Activated B cell treated with CpG ODN at 0.5 μM for 24 hours (primary cell): Measurements from ENCODE around the gene VCL. TPM values are rescaled to one million over a fixed set of nuclear protein-coding genes. Genes with fewer than 3 reads are reported as not detected.
A peak's percentile ranks its signal among the peaks of the same experiment; 100 is the strongest.
"Not testable (repeated sequence)": the region's sequence is repeated elsewhere in the genome, so short reads cannot be mapped to it uniquely, and the experiment has no call there.

ENCODE experiments used
- ATAC-seq: fragments of 200-7000 bp; cut with Tn5 transposase; one replicate; pipeline ENCODE4 v1.10.0; 2021; ENCODE audit warnings: low read depth, mild to moderate bottlenecking, moderate library complexity
- CTCF ChIA-PET: fragments of 350-600 bp; sonication (Branson Sonifier 250); formaldehyde crosslinking; loops from one replicate; lab custom pipeline; 2021; ENCODE audit warnings: antibody characterized with exemption; lab: Charles Lee
- POLR2A ChIA-PET: fragments of 350-600 bp; sonication (Branson Sonifier 250); formaldehyde crosslinking; loops from one replicate; lab custom pipeline; 2021; ENCODE audit warnings: antibody characterized with exemption; lab: Charles Lee
- DNase-seq: peaks from one replicate; pipeline ENCODE4 v3.0.0; 2022
- H3K27ac Mint-ChIP-seq: one replicate; pipeline ENCODE4 v1.8.0; 2020; ENCODE audit warnings: mixed read lengths
- H3K27me3 Mint-ChIP-seq: one replicate; pipeline ENCODE4 v1.8.0; 2021; ENCODE audit warnings: mixed read lengths
- H3K36me3 Mint-ChIP-seq: one replicate; pipeline ENCODE4 v1.8.0; 2021; ENCODE audit warnings: low read depth, mixed read lengths
- H3K4me1 Mint-ChIP-seq: one replicate; pipeline ENCODE4 v1.8.0; 2021; ENCODE audit warnings: mixed read lengths
- H3K4me3 Mint-ChIP-seq: one replicate; pipeline ENCODE4 v1.8.0; 2020; ENCODE audit warnings: mild to moderate bottlenecking, mixed read lengths
- H3K9me3 Mint-ChIP-seq: one replicate; pipeline ENCODE4 v1.8.0; 2020; ENCODE audit warnings: mixed read lengths
- intact Hi-C: fragments of 100-400 bp; cut with micrococcal nuclease; formaldehyde crosslinking; loops from one replicate; pipeline ENCODE4 v1.15.1; 2024
- total RNA-seq: library from RNA; stranded (reverse); gene quantifications from 2 replicates; pipeline ENCODE4 v1.2.3, GENCODE V29; 2022
- TF ChIP-seq, protein P1 (sequence below): fragments of 200-600 bp; IDR thresholded peaks from one replicate; pipeline ENCODE4 v1.8.0; 2022; ENCODE audit warnings: antibody characterized with exemption, mild to moderate bottlenecking

The VCL gene
- total RNA-seq, 1 donor from 2014 or later: 21.3 TPM

DNA sequence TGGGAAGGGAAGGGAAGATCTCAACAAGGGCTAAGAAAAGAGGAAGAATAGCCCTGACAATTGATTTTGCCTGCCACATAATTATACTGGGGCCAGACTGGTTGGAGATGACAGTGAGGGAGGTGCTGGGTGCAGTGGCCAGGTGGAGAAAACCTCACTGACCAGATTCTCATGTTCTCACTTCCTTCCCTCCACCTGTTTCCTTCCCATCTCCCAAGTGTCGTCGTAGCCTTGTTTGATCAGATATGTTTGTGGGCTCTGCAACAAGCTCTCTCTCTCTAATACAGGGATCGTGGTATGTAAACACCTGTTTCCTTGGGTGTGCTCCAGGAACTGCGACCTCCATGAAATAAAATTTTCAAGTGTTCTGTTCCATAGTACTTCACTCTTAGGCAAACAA, 60.2 kb downstream of the VCL start:
- Mint-ChIP-seq H3K4me1 (peaks cover 24% of the 10 kb centered on the region), H3K27ac (no peak overlapping the region), H3K36me3 (peaks cover 2% of the 10 kb centered on the region), H3K27me3 (no peaks in the 10 kb centered on the region), H3K4me3 (peak overlapping the region; percentile 22), H3K9me3 (no peaks in the 10 kb centered on the region)
- intact Hi-C loops: loop anchor here (1.0 to 5.0 kb wide), 3 partner anchors 101 to 209 kb away; no protein-coding TSS in a partner anchor
- CTCF ChIA-PET: interaction anchor here (1.0 to 1.4 kb wide), 9 partner anchors 20 to 1178 kb away, joined by 3 to 8 read pairs (median 4); partner anchors contain the start of gene COMTD1
- POLR2A ChIA-PET: interaction anchor here (0.5 to 0.9 kb wide), 2 partner anchors 22 to 150 kb away, joined by 3 to 7 read pairs; no protein-coding TSS in a partner anchor
- ATAC-seq: no peak
- TF ChIP-seq, protein P1, sequence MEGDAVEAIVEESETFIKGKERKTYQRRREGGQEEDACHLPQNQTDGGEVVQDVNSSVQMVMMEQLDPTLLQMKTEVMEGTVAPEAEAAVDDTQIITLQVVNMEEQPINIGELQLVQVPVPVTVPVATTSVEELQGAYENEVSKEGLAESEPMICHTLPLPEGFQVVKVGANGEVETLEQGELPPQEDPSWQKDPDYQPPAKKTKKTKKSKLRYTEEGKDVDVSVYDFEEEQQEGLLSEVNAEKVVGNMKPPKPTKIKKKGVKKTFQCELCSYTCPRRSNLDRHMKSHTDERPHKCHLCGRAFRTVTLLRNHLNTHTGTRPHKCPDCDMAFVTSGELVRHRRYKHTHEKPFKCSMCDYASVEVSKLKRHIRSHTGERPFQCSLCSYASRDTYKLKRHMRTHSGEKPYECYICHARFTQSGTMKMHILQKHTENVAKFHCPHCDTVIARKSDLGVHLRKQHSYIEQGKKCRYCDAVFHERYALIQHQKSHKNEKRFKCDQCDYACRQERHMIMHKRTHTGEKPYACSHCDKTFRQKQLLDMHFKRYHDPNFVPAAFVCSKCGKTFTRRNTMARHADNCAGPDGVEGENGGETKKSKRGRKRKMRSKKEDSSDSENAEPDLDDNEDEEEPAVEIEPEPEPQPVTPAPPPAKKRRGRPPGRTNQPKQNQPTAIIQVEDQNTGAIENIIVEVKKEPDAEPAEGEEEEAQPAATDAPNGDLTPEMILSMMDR: no peak
- DNase-seq: no peak

GRCh38 chr10:74058658-74059057, 60.7 kb downstream of the VCL start:
- ChIA-PET POLR2A (interaction anchor here (0.5 to 0.9 kb wide), 2 partner anchors 21 to 151 kb away, joined by 3 to 7 read pairs; no protein-coding TSS in a partner anchor), CTCF (interaction anchor here (1.0 to 1.4 kb wide), 9 partner anchors 19 to 1177 kb away, joined by 3 to 8 read pairs (median 4); partner anchors contain the start of gene COMTD1)
- intact Hi-C loops: loop anchor here (1.0 to 5.0 kb wide), 3 partner anchors 101 to 209 kb away; no protein-coding TSS in a partner anchor
- Mint-ChIP-seq H3K4me3 (no peak overlapping the region), H3K9me3 (no peaks in the 10 kb centered on the region), H3K27ac (no peak overlapping the region), H3K27me3 (no peaks in the 10 kb centered on the region), H3K36me3 (peaks cover 7% of the 10 kb centered on the region), H3K4me1 (peaks cover 24% of the 10 kb centered on the region)
- peak; percentile 73 for ATAC-seq
- no peak for DNase-seq
- TF ChIP-seq, protein P1: no peak

DNA sequence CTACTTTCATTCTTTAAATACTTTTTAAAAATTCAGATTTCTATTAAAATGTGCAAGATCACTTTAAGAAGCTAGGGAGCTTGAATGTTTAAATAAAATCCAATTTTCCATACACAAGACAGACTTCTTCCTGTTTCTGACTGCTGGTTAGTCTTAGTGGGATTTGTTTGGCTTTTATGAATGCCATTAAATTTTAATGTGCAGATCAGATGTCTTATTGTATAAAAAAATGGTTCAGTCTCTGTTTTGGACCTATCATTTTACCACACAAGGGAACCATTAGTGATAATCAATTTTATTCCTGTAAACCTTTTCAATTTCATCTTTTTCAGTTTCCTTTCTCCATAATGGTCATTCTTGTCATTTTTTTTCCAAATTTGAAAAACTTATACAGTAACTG, 63.2 kb downstream of the VCL start:
- CTCF ChIA-PET: no interaction called here
- peaks cover 17% of the 10 kb centered on the region for H3K36me3 Mint-ChIP-seq
- H3K9me3 Mint-ChIP-seq: no peaks in the 10 kb centered on the region
- peaks cover 19% of the 10 kb centered on the region for H3K4me1 Mint-ChIP-seq
- ATAC-seq (no peak), DNase-seq (no peak)
- intact Hi-C loops: no loop called here
- H3K27me3 Mint-ChIP-seq: no peaks in the 10 kb centered on the region
- H3K27ac Mint-ChIP-seq: no peak overlapping the region
- TF ChIP-seq, protein P1: no peak
- H3K4me3 Mint-ChIP-seq: no peak overlapping the region
- POLR2A ChIA-PET: no interaction called here

DNA sequence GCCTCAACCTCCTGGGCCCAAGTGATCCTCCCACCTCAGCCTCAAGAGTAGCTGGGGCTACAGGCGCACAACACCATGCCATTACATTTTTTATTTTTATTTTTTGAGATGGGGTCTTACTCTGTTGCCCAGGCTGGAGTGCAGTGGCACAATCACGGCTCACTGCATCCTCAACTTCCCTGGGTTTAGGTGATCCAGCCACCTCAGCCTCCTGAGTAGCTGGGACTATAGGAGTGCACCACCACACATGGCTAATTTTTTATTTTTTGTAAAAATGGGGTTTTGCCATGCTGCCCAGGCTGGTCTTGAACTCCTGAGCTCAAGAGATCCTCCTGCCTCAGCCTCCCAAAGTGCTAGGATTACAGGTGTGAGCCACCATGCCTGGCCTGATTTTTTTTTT, 64.1 kb downstream of the VCL start:
- DNase-seq, H3K27me3 Mint-ChIP-seq, H3K27ac Mint-ChIP-seq, POLR2A ChIA-PET, intact Hi-C loops, H3K9me3 Mint-ChIP-seq, H3K4me3 Mint-ChIP-seq, ATAC-seq: not testable (repeated sequence)
- peaks cover 13% of the 10 kb centered on the region for H3K4me1 Mint-ChIP-seq
- H3K36me3 Mint-ChIP-seq: peaks cover 19% of the 10 kb centered on the region
- CTCF ChIA-PET: interaction anchor here (1.2 kb wide), 1 partner anchor 176 kb away, joined by 3 read pairs; no protein-coding TSS in a partner anchor

- DNase-seq (no peak), ATAC-seq (no peak)
- CTCF ChIA-PET: interaction anchor here (1.2 kb wide), 1 partner anchor 177 kb away, joined by 3 read pairs; no protein-coding TSS in a partner anchor
- no peak overlapping the region for H3K4me3 Mint-ChIP-seq
- no peaks in the 10 kb centered on the region for H3K9me3 Mint-ChIP-seq
- H3K27ac Mint-ChIP-seq: no peak overlapping the region
- no peaks in the 10 kb centered on the region for H3K27me3 Mint-ChIP-seq
- TF ChIP-seq, protein P1: no peak
- peaks cover 6% of the 10 kb centered on the region for H3K4me1 Mint-ChIP-seq
- peaks cover 22% of the 10 kb centered on the region for H3K36me3 Mint-ChIP-seq
- POLR2A ChIA-PET: no interaction called here
- intact Hi-C loops: no loop called here
These were observed 65.3 kb downstream of the VCL start for GRCh38 chr10:74063256-74063655.
